NCI-H69 (cell line): ENCODE measurements around the gene APCDD1L.

Experiments used
- DNase-seq: peaks from one replicate; lab custom pipeline; 2025; lab: John Stamatoyannopoulos, UW

APCDD1L gene

DNA sequence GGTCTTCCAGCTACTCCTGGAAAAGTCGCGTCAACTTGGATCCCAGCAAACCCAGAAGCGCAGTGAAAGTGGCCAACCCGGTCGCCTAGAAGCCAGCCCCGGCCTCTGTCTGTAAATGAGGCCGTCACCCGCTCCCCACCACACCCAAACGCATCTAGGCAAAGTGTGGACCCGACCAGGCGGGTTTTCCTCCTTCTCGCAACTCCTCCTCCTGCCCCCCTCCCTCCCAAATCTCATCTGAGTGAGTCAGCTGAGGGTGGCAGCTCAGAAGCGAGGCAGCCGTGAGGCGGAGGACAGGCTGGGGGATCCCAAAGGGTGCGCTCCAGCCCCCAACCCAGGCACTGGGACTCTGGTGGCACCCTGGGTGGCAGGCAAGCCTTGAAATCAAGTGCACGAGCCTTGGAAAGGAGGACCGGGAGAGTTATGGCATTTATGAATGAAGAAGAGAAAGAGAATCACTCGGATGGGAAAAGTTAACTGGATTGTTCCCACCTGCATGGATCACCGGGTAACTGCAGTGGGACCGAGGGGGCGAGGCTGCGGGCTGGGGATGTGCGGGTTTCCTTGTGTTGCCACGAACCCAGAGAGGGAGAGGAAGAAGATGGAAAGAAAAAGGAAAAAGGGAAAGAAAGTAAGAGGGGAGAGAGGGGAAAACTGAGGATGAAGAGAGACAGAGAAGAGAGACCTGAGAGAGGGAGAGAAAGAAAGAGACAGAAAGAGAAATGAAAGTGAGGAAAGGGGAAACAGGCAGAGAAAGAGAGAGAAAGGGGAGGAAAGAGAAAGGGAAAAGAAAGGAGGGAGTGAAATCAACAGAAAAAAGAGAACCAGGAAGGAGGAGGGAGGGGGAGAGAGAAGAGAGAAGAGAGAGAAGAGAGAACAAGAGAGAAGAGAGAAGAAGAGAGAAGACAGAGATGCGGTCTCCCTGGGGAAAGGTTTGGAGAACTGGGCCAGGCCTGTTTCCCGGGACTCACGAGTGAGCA is at the start of gene APCDD1L:
TSS of gene APCDD1L (minus strand) at position 167 of the 980 bp plus-strand sequence. CDS start 692 bp downstream, outside the sequence.
- peak; percentile 1 for DNase-seq

DNA sequence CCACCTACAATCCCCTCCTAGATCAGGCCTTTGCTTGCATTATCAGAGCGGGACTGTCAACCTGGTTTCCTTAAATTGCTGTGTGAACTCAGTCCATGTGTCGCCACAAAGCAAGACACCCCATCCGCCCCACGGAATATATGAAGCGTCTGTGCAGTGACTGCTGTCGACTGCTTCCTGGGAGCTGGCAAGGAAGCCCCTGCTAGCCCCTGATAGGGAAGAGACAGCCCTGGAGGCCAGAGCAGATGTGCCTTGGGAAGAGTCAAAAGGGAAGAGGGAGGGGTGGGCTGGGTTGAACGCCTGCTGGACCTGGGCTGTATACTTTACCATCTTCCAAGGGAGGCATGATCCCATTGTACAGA is 44.1 kb upstream of the APCDD1L start:
- no peak for DNase-seq

DNA sequence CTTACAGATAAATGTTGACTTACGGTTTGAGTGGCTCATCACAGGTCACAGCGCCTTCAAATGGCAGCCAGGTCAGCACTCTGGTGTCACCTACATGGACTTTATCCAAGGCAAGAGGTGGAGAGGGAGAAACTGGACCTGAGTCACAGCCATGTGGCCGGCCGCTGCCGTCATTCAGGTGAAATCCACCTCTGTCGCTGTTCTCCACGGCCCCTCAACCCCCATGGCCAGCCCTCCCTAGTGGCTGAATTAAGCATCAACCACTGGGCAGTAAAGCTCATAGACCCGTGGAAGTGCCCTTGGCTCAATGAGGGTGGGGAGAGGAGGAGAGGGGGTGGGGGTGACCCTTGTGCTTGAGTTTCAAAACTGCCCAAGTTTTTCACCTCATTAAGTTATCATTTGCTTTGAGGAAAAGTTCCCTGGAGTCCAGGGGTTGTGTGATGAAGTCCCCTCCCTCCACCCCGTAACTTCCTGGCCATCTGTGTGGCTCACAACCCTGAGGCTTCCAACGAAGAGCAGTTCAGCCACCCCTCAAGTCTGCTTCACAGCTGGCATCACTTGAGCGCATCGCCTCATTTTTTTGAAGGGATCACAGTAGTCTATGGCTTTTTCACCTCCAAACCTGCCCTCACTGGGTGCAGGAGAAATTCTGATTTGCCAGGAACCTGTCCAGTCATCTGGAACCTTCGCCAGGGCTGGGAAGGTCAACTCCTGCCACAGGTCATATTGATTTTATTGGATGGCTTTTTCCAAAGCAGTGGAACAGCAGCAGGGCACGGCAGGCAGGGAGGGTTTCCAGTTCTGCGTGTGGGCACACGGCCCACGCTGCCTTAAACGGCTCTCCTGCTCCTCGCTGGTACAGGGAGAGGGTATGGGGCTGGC is 43.5 kb upstream of the APCDD1L start:
- DNase-seq = no peak

DNA sequence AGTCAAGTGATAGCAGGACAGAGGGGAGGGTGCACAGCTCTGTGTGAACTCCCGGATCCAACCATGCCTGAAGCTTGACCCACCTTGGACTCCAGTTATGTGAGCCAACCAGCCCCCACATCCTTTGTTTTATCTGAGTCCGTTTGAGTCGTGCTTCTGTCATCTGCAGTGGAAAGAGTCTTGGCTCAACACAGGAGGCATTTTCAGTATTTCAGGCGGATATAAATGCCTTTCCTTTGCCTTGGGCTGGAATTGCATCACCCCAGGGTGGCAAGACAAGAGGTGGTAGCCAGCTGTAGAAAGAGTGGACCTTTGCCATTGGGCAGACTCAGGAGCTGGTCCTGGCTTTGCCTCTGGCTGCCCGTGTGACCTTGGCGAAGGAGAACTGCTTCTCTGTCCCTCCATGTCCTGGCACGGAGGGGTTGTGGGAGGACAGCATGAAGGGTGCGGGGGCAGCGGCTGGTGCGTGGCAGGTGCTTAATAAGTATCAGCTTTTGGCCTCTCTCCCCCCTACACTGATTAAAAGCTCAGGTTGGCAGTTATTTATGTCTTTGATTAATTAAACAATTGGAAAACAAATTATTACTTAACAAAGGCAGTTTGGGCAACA is 42.6 kb upstream of the APCDD1L start:
- DNase-seq = no peak

DNA sequence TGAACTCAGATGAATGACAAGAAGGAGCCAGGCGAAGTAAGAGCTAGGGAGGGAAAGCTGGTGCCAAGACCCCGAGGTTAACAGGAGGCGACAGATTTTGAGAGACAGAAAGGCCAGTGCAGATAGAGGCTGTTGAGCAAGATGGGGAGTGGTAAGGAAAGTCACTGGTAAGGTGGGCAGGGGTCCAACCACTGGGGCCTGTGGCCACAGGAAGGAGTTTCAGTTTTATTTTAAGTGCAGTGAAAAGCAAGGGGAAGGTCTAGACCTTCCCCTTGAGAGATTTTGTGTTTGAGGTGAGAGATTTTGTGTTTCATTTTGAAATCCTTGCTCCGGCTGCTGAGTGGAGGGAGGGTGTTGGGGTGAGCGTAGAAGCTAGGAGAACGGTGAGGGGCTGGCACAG is 41.8 kb upstream of the APCDD1L start:
- no peak for DNase-seq

DNA sequence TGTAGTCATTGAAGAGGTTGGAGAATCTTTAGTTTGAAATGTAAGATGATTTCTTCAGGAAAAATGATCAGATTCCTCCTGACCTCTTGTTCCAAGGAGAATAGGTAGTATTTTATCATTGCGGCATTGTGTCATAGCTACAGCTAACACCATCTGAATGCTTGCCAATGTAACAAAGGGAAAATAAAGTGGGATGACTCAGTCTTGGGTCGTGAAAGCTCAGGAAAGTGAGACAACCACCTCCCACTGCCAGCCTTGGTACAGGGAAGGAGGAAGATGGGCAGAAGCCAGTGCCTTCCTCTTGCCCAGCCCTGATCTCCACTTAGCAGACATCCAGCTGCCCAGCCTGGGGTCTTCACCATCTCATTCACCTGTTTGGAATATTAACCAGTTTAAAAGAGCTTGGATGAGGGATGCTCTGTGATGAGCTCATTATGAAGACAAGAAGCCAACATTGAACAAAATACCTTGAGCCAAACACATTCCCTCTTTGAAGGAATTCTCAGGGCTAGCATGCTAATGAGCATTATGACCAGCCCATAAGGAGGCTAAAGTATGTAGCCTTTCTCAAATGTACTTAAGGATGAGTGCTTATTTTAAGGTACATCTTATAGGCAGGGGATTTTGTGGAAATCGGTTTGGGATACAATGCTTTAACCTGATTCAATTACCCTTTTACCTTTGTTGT is 40.0 kb upstream of the APCDD1L start:
- no peak for DNase-seq

DNA sequence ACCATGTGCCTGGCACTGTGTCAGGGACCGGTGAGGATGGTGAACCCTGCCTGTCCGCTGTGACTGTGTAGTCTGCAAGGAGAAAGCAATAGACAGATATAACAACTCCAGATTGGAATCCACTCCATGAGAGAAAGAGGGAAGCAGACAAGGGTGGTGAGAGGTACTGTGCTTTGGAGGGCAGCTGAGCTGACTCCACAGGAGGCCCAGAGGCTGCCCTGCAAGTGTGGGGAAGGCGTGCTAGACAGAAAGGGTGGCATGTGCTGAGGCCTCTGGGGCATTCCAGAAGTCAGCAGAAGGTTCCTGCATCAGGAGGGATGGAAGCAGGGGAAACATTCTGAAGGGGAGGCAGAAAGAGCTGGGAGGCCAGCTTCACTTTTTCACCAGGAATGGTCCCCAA is 39.3 kb upstream of the APCDD1L start:
- no peak for DNase-seq

DNA sequence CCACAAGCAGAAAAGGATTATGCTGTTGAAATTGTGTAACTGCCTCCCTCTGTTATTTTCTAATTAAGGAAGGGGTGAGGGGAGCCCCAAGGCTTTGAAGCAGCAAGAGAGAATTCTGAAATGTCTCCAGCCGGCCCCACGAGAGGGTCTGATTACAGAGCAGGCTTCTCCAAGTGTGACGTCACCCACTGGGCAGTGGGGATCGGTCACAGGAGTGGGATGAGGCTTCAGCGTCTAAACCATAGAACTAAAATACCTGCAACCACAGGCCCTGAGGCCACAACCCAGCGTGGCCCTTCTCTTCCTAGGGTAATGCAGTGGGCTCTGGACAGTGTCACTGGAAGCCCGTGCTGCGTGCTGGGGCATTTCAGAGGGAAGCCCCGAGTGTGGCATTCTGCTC is 38.6 kb upstream of the APCDD1L start:
- DNase-seq = peak; percentile 14

DNA sequence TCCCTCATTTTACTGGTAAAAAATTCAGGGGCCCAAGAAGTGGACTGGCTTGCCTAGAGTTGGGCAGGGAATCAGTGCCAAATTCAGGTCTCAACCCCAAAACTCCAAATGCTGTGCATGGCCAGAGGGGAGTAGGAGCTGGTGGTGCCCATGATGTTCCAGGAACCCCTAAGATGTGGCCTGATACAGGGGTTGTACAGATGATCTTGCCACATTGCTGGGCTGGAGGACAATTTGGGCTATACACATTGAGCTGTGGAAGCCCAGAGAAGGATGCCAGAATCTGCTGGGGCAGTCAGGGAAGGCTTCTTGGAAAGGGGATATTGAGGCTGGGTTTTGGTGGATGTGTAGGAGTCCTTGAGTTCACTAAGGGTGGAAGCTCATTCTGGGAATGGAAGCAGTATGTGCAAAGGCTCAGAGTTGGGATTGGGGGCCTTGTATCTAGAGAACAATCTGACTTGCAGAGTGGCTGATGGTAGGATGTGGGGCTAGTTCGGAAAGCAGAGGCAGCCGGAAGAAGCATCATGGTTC is 38.0 kb upstream of the APCDD1L start:
- DNase-seq = no peak

DNA sequence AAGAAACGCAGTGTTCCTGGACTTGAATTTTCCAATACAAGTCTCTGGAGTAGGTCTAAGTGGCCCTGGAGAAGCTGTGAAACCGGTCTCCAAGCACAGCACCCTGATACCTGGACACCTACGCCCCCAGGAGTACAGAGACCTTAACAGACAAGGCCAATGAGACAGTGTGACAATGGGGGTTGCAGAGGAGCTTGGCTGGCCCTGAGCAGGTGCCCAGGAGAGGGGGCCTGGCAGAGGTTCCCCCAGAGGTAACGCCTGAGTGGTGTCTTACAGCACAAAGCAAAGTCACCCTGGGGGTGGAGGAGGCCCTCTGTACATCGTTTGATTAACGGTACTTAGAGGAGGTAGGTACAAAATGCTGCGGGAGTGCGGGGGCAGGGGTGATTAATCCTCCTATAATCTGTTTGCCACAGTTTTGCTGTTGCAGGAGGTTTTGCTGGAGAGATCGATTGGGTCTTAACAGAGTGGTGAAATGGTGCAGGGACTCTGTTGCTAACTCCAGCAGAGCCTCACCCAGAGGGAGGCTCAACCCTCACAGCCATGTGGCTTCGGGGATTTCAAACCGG is 37.3 kb upstream of the APCDD1L start:
- DNase-seq = no peak

DNA sequence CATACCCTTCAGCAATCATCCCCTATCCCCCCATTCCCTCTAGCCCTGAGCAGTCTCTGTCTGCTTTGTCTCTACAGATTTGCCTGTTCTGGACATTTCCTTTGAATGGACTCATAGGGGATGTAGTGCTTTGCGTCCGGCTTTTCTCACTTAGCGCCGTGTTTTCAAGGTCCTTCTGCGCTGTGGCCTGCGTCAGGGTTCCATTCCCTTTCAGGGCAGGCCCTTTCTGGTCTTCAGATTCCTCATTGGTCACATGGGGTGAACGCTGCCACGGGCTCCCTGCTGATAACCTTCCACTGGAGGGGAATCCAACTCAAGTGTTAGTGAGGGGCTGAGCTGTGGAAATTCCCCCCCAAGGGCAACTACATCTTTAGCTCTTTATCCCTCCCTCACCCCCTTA is 36.4 kb upstream of the APCDD1L start:
- DNase-seq = no peak

DNA sequence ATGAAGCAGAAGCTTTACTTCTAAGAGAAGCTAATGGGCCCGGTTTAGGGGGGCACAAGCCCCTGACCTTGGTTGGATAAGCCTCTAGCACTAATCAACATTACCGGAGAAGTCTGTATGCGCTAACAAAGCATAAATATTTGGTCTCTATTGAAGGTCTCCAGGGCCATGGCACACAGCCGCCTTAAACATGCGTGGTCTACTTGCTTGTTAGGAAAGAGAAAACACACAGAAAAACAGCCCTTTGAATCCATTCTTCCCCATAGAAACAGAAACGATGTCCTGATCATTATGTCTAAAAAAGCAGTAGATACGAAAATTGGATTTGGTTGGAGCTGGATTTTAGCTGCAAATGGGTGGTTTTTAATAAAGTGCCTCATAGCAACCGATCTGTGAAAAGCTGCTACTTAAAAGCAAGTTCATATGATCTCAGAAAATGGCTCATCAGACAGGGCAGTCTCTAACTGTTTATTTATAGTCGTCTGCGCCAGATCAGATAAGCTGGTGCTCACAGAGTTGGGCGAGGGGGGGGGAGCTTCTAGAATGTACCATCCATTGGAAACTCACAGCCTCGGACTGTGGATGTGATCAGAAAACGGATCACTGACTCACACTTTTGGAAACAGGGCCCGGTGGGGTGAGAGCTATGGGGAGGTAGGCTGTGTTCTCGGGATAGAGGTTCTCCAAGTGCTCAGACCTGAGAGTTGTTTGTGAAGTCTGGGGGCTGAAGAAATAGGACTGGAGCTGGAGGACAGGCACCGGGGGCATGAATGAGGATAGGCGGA is 35.3 kb upstream of the APCDD1L start:
- DNase-seq = no peak

DNA sequence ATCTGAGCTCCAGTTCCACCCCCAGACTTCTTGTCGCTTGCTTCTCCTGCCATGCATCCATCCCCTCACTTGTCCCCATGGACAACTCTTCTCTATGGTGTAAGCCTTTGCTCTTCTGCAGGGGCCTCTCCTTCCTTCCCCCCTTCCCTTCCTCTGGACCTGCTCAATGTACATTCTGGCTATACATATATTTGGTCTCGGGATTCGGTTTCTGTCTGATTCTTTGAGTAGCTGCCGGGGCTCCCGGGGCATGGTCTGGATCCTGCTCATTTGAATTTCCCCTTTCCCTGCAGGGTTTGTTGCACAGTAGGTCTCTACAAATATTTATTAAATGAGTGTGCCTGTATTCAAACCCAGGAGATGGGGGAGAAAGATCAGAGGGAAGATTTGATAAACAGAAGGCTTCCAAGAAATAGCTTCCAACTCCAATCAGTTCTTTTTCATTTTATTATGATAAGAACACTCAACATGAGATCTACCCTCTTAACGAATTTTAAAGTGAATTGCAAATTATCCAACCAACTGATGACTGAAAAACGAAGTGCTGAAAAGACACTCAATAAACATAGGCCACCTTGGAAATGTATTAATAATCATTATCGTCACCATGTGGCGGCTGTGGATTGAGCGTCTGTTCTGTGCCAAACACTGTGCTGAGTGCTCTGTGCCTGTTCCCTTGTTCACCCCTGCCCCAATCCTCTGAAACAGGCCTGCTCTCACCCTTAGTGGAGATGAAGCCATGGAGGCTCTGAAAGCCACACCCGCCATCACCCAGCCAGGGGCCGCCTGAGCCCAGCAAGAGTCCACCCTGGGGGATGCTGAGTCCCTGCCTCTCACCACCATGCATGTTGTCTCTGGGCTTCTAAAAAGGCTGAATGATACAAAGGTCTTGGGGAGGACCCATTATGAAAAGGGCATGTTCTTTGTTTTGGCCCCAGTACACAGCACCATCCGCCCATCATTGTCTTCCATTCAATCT is 34.3 kb upstream of the APCDD1L start:
- no peak for DNase-seq

DNA sequence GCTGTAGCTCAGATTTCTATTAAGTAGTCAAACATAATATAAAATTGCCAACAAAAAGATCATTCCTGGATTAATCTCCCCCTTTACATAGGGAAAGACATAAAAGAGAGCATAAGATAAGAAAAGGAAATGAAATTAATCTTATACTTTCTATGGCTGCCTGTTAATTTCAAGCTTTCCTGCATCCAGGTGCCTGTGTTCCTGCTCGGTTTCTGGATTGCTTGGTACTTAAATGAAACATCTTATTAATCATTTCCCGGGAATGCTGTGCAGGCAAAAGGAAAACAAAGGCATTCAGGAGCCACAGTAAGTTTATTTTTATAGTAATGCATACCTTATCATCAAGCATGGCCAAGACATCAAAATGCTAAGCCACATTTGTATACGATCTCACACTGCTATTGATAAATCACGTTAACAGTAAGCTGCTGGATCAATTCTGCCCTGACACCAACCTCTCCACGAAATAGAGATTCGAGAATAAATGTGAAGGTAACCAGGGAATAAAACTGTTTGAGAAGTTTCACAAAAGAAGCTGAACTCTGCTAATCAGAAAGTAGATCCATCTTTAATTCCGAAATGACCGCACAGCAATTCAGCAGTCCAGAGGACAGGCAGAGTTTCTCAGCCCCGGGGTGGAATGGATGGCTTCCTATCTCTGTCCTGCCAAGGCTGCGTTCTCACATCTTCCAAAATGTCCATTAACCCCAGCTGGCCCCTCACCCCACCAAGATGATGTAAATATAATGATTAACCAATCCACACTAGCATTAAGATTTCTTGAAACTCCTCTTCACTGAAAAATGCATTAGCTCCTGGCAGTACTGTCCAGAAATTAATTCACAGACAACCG is 32.6 kb upstream of the APCDD1L start:
- DNase-seq = no peak

DNA sequence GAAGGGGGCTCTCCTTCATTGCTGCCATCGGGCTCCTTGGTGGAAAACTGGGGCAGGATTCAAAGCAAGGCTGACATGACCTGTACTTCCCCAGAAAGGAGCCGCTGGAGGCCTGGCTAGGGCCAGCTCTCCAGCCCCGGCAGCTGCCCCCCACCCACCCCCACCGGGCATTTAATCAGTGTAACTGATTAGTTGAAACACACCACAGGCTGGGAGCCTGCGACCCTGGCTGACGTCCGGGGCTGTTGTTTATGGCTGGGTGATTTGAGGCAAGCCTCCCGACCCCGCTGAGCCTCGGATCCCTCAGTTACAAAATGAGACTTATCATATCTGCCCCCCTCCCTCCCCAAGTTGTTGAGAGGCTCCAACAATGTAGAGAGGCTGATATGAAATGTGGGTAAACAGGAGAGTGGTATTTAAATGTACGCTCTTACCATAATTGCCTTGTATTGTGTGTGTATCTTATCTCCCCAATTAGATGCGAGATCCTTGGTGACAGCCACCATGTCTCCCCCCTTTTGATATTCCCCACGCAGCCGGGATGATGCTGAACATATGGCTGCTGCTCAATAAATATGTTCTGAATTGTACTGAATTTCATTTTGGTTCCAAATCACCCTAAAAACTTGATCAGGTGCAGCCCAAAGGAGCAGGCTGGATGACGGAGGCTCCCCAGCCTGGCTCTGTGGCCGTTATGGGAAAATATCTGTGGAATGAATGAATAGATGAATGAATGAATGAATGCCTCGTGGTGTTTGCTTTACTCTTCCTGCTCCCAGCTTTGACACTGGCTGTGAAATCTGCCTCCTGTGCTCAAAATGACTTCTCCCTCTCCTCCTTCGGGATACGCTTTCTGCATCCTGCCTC is 31.8 kb upstream of the APCDD1L start:
- no peak for DNase-seq

DNA sequence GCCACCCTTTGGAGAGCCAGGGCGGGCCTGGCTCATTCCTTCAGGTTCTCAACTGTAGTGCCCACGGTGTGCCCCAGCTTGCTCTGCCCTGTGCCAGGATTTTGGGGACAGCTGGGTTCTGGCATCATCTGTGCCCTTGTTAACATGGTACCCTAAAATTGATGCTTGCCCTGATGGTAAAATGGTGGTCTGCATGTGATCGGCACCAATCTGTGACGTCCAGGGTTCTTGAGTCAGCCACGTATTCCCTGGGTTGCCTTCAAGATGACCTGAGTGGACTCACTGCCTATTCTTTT is 31.2 kb upstream of the APCDD1L start:
- no peak for DNase-seq
